Central memory CD8-positive, alpha-beta T cell (primary cell): ENCODE data around the gene TNFAIP3.

Experiments
- ATAC-seq: fragments of 150-1000 bp; cut with Tn5 transposase; replicated peaks from 2 replicates; pipeline ENCODE4 v1.10.0; 2022; ENCODE audit warnings: mild to moderate bottlenecking, moderate FRiP score, moderate number of reproducible peaks; ENCODE audit not compliant: poor library complexity, severe bottlenecking; ENCODE audit errors: extremely low read depth
- DNase-seq, 2 donors: peaks; one replicate each; pipeline ENCODE4 v3.0.0; 2021; ENCODE audit warnings: low spot score in 2 of 2
- H3K27ac Mint-ChIP-seq: one replicate; pipeline ENCODE4 v1.8.0; 2022; ENCODE audit warnings: low read depth, mild to moderate bottlenecking, moderate library complexity, mixed read lengths
- H3K27me3 Mint-ChIP-seq: one replicate; pipeline ENCODE4 v1.8.0; 2022; ENCODE audit warnings: mixed read lengths
- H3K36me3 Mint-ChIP-seq: one replicate; pipeline ENCODE4 v1.8.0; 2022; ENCODE audit warnings: mild to moderate bottlenecking, moderate library complexity, mixed read lengths; ENCODE audit not compliant: insufficient read depth
- H3K4me1 Mint-ChIP-seq: one replicate; pipeline ENCODE4 v1.8.0; 2022; ENCODE audit warnings: mixed read lengths
- H3K4me3 Mint-ChIP-seq: one replicate; pipeline ENCODE4 v1.8.0; 2022; ENCODE audit warnings: mild to moderate bottlenecking, moderate library complexity, mixed read lengths
- H3K9me3 Mint-ChIP-seq: one replicate; pipeline ENCODE4 v1.8.0; 2022; ENCODE audit warnings: mixed read lengths

Gene TNFAIP3

GRCh38 chr6:137906020-137906472, 39.0 kb downstream of the TNFAIP3 start:
- DNase-seq (no peak), ATAC-seq (no peak)
- Mint-ChIP-seq H3K27ac (no peak overlapping the region), H3K4me3 (no peak overlapping the region), H3K4me1 (peaks cover 18% of the 10 kb centered on the region), H3K27me3 (peaks cover 31% of the 10 kb centered on the region), H3K36me3 (peaks cover 2% of the 10 kb centered on the region), H3K9me3 (no peaks in the 10 kb centered on the region)

- peaks cover 18% of the 10 kb centered on the region for H3K4me1 Mint-ChIP-seq
- no peak for DNase-seq
- H3K27me3 Mint-ChIP-seq = peaks cover 42% of the 10 kb centered on the region
- H3K36me3 Mint-ChIP-seq = peaks cover 2% of the 10 kb centered on the region
- no peak overlapping the region for H3K27ac Mint-ChIP-seq
- H3K4me3 Mint-ChIP-seq = no peak overlapping the region
- no peaks in the 10 kb centered on the region for H3K9me3 Mint-ChIP-seq
- no peak for ATAC-seq
These were observed 40.1 kb downstream of the TNFAIP3 start for GRCh38 chr6:137907170-137907569.

- Mint-ChIP-seq H3K27ac (no peak overlapping the region), H3K9me3 (no peaks in the 10 kb centered on the region), H3K27me3 (peaks cover 61% of the 10 kb centered on the region), H3K4me3 (no peak overlapping the region), H3K36me3 (peaks cover 4% of the 10 kb centered on the region), H3K4me1 (peaks cover 18% of the 10 kb centered on the region)
- DNase-seq (no peak), ATAC-seq (no peak)
These were observed 42.5 kb downstream of the TNFAIP3 start for GRCh38 chr6:137909533-137909932.

- no peaks in the 10 kb centered on the region for H3K9me3 Mint-ChIP-seq
- H3K4me1 Mint-ChIP-seq = peaks cover 13% of the 10 kb centered on the region
- peaks cover 4% of the 10 kb centered on the region for H3K36me3 Mint-ChIP-seq
- no peak for DNase-seq
- H3K27ac Mint-ChIP-seq = no peak overlapping the region
- H3K4me3 Mint-ChIP-seq = no peak overlapping the region
- ATAC-seq = no peak
- peaks cover 61% of the 10 kb centered on the region for H3K27me3 Mint-ChIP-seq
These were observed 43.4 kb downstream of the TNFAIP3 start for GRCh38 chr6:137910424-137910834.

GRCh38 chr6:137910843-137911456, 43.9 kb downstream of the TNFAIP3 start:
- Mint-ChIP-seq H3K9me3 (no peaks in the 10 kb centered on the region), H3K27me3 (peaks cover 61% of the 10 kb centered on the region), H3K36me3 (peaks cover 4% of the 10 kb centered on the region), H3K4me1 (peaks cover 11% of the 10 kb centered on the region), H3K27ac (no peak overlapping the region), H3K4me3 (no peak overlapping the region)
- DNase-seq = no peak
- no peak for ATAC-seq

- H3K4me3 Mint-ChIP-seq = no peak overlapping the region
- H3K9me3 Mint-ChIP-seq = no peaks in the 10 kb centered on the region
- DNase-seq (no peak), ATAC-seq (no peak)
- peaks cover 57% of the 10 kb centered on the region for H3K27me3 Mint-ChIP-seq
- H3K4me1 Mint-ChIP-seq = peaks cover 11% of the 10 kb centered on the region
- peaks cover 4% of the 10 kb centered on the region for H3K36me3 Mint-ChIP-seq
- no peak overlapping the region for H3K27ac Mint-ChIP-seq
These were observed 44.7 kb downstream of the TNFAIP3 start for GRCh38 chr6:137911675-137912191.

- Mint-ChIP-seq H3K36me3 (peaks cover 4% of the 10 kb centered on the region), H3K27ac (no peak overlapping the region), H3K4me3 (no peak overlapping the region), H3K27me3 (peaks cover 51% of the 10 kb centered on the region), H3K4me1 (peaks cover 11% of the 10 kb centered on the region), H3K9me3 (no peaks in the 10 kb centered on the region)
- DNase-seq = no peak
- no peak for ATAC-seq
These were observed 45.8 kb downstream of the TNFAIP3 start for GRCh38 chr6:137912813-137913212.

GRCh38 chr6:137913434-137913833, 46.4 kb downstream of the TNFAIP3 start:
- Mint-ChIP-seq H3K9me3 (no peaks in the 10 kb centered on the region), H3K4me3 (no peak overlapping the region), H3K4me1 (peaks cover 9% of the 10 kb centered on the region), H3K27ac (no peak overlapping the region), H3K36me3 (peaks cover 3% of the 10 kb centered on the region), H3K27me3 (peaks cover 47% of the 10 kb centered on the region)
- DNase-seq (no peak), ATAC-seq (no peak)

GRCh38 chr6:137913996-137914529, 47.0 kb downstream of the TNFAIP3 start:
- Mint-ChIP-seq H3K27ac (no peak overlapping the region), H3K36me3 (peaks cover 2% of the 10 kb centered on the region), H3K9me3 (no peaks in the 10 kb centered on the region), H3K27me3 (peaks cover 40% of the 10 kb centered on the region), H3K4me1 (peaks cover 4% of the 10 kb centered on the region), H3K4me3 (no peak overlapping the region)
- ATAC-seq (no peak), DNase-seq (no peak)

GRCh38 chr6:137914530-137915193, 47.6 kb downstream of the TNFAIP3 start:
- Mint-ChIP-seq H3K4me1 (no peaks in the 10 kb centered on the region), H3K27ac (no peak overlapping the region), H3K4me3 (no peak overlapping the region), H3K36me3 (peaks cover 2% of the 10 kb centered on the region), H3K9me3 (no peaks in the 10 kb centered on the region), H3K27me3 (peaks cover 34% of the 10 kb centered on the region)
- DNase-seq (no peak), ATAC-seq (no peak)

GRCh38 chr6:137915790-137916189, 48.7 kb downstream of the TNFAIP3 start:
- no peak overlapping the region for H3K27ac Mint-ChIP-seq
- H3K4me3 Mint-ChIP-seq = no peak overlapping the region
- no peak for ATAC-seq
- H3K4me1 Mint-ChIP-seq = no peaks in the 10 kb centered on the region
- H3K27me3 Mint-ChIP-seq = peaks cover 30% of the 10 kb centered on the region
- H3K9me3 Mint-ChIP-seq = no peaks in the 10 kb centered on the region
- DNase-seq = no peak
- H3K36me3 Mint-ChIP-seq = peaks cover 2% of the 10 kb centered on the region

- H3K9me3 Mint-ChIP-seq = no peaks in the 10 kb centered on the region
- no peak overlapping the region for H3K4me3 Mint-ChIP-seq
- peaks cover 13% of the 10 kb centered on the region for H3K27me3 Mint-ChIP-seq
- H3K36me3 Mint-ChIP-seq = peaks cover 2% of the 10 kb centered on the region
- DNase-seq = no peak
- no peak for ATAC-seq
- H3K4me1 Mint-ChIP-seq = no peaks in the 10 kb centered on the region
- no peak overlapping the region for H3K27ac Mint-ChIP-seq
These were observed 50.7 kb downstream of the TNFAIP3 start for GRCh38 chr6:137917551-137918325.
